Tibial nerve (tissue), 4 donors: ENCODE measurements around the gene CFAP57. TPM values are rescaled to one million over a fixed set of nuclear protein-coding genes. Genes with fewer than 3 reads are reported as not detected.

ENCODE experiments used
- DNase-seq, 2 donors: peaks; one replicate each; pipeline ENCODE4 v3.0.0-alpha.2; 2019; ENCODE audit warnings: low spot score in 2 of 2
- H3K27ac ChIP-seq, 4 donors: fragments of 200-600 bp; sonication (generic) in 3 of 4; one replicate each; pipeline ENCODE4 v1.5.1; 2017 to 2019; ENCODE audit warnings: mild to moderate bottlenecking in 1 of 4
- H3K27me3 ChIP-seq, 2 donors: fragments of 200-600 bp; sonication (generic) in 1 of 2; one replicate each; pipeline versions ENCODE4 v1.5.1 to v1.6.0; 2017 to 2019
- H3K36me3 ChIP-seq, 3 donors: fragments of 200-600 bp; sonication (generic); one replicate each; pipeline ENCODE4 v1.5.1; 2018 to 2019
- H3K4me1 ChIP-seq, 4 donors: fragments of 200-600 bp; sonication (generic) in 3 of 4; one replicate each; pipeline ENCODE4 v1.5.1; 2017 to 2019
- H3K4me3 ChIP-seq, 4 donors: fragments of 200-600 bp; sonication (generic) in 3 of 4; one replicate each; pipeline ENCODE4 v1.5.1; 2017 to 2019; ENCODE audit warnings: mild to moderate bottlenecking in 1 of 4, moderate library complexity in 1 of 4
- H3K9me3 ChIP-seq, 4 donors: fragments of 200-600 bp; sonication (generic) in 3 of 4; one replicate each; pipeline ENCODE4 v1.5.1; 2017 to 2019
- EP300 ChIP-seq, 2 donors: sonication (generic); formaldehyde crosslinking; IDR thresholded peaks; one replicate each; pipeline ENCODE4 v1.6.1; 2017; ENCODE audit warnings: antibody characterized with exemption in 2 of 2, mild to moderate bottlenecking in 1 of 2
- POLR2A ChIP-seq, 2 donors: fragments of 450-650 bp; IDR thresholded peaks; one replicate each; pipeline ENCODE4 v1.6.1; 2017; ENCODE audit warnings: antibody characterized with exemption in 2 of 2, mild to moderate bottlenecking in 2 of 2, moderate library complexity in 2 of 2
- WGBS, 2 donors: methylation state at CpG; one replicate each; pipeline ENCODE4 v1.1.5; 2018; 5-methylcytosine and 5-hydroxymethylcytosine counted together
- total RNA-seq, 4 donors: library from RNA; depleted of rRNA; stranded (reverse); fragments of >200 nt; gene quantifications; one replicate each; pipeline ENCODE4 v1.1.0, GENCODE V29; 2016
- TF ChIP-seq, protein P1 (sequence below), 5 experiments: fragments of 200-600 bp in 3 of 5; fragments of 450-650 bp in 2 of 5; sonication (generic) in 3 of 5; IDR thresholded peaks; one replicate each; pipeline ENCODE4 v1.5.1; 2016 to 2019; ENCODE audit warnings: antibody characterized with exemption in 5 of 5, mild to moderate bottlenecking in 3 of 5, moderate library complexity in 2 of 5

CFAP57 gene
- total RNA-seq, 4 donors from 2014 or later: 0.21 to 0.30 (median 0.22) TPM; not detected in 1

DNA sequence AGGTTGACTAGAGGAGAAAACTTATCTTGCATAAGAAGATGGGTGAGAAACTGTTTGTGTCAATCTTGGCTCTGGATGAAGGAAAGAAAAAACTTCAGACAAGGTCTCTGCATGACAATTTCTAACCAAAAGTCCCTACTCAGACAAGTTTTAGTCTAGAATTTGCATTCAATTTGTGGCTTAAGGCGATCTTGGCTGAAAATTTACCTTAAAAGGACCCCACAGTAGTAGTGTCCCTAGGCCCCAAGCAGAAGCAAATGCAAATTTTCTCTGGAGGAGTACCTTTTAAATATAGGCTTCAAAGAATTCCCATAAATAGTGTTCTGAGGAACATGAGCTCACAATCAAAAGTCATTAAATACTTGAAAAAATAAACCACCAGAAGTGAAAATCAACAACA, 80.1 kb downstream of the CFAP57 start:
- Histone ChIP-seq H3K27me3 (no peaks in the 10 kb centered on the region), H3K36me3 (no peaks in the 10 kb centered on the region), H3K27ac (no peak overlapping the region), H3K9me3 (no peaks in the 10 kb centered on the region), H3K4me3 (no peak overlapping the region), H3K4me1 (no peaks in the 10 kb centered on the region)
- TF ChIP-seq POLR2A (IDR thresholded peaks at IDR 0.05): no peak
- TF ChIP-seq EP300 (IDR thresholded peaks at IDR 0.05): no peak
- TF ChIP-seq, protein P1, sequence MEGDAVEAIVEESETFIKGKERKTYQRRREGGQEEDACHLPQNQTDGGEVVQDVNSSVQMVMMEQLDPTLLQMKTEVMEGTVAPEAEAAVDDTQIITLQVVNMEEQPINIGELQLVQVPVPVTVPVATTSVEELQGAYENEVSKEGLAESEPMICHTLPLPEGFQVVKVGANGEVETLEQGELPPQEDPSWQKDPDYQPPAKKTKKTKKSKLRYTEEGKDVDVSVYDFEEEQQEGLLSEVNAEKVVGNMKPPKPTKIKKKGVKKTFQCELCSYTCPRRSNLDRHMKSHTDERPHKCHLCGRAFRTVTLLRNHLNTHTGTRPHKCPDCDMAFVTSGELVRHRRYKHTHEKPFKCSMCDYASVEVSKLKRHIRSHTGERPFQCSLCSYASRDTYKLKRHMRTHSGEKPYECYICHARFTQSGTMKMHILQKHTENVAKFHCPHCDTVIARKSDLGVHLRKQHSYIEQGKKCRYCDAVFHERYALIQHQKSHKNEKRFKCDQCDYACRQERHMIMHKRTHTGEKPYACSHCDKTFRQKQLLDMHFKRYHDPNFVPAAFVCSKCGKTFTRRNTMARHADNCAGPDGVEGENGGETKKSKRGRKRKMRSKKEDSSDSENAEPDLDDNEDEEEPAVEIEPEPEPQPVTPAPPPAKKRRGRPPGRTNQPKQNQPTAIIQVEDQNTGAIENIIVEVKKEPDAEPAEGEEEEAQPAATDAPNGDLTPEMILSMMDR (IDR thresholded peaks at IDR 0.05): no peak
- no peak for DNase-seq
- WGBS, 2 donors: 92 to 95% methylated on average over 1 of the region's 1 CpG

GRCh38 chr1:43253173-43253572, 81.0 kb downstream of the CFAP57 start:
- DNase-seq: no peak
- TF ChIP-seq EP300 (IDR thresholded peaks at IDR 0.05) (no peak), POLR2A (IDR thresholded peaks at IDR 0.05) (no peak)
- TF ChIP-seq, protein P1 (IDR thresholded peaks at IDR 0.05): no peak
- no peaks in the 10 kb centered on the region for H3K27me3 ChIP-seq
- H3K9me3 ChIP-seq: no peaks in the 10 kb centered on the region
- no peak overlapping the region for H3K4me3 ChIP-seq
- no peak overlapping the region for H3K27ac ChIP-seq
- H3K36me3 ChIP-seq: no peaks in the 10 kb centered on the region
- WGBS, 2 donors: 94 to 96% methylated on average over 4 of the region's 4 CpGs
- H3K4me1 ChIP-seq: no peaks in the 10 kb centered on the region

DNA sequence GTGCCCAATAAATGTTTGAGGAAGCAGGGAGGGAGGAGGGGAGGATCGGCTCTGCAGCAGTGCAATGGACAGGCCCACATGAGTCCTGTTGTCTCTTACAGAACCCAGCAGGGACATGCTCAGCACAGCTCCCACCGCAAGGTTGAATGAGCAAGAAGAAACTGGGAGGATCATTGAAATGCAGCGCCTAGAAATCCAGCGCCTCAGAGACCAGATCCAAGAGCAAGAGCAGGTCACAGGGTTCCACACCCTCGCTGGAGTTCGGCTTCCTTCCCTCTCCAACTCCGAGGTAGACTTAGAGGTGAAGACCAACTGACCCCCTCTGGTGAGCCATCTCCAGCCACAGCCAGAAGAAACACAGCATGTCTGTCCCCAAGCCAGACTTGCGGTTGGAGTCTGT, 81.7 kb downstream of the CFAP57 start:
- no peak for DNase-seq
- Histone ChIP-seq H3K4me1 (no peaks in the 10 kb centered on the region), H3K27me3 (no peaks in the 10 kb centered on the region), H3K9me3 (no peaks in the 10 kb centered on the region), H3K27ac (no peak overlapping the region), H3K36me3 (no peaks in the 10 kb centered on the region), H3K4me3 (no peak overlapping the region)
- 81 to 91% methylated on average over 8 of the region's 8 CpGs for WGBS, 2 donors
- no peak for TF ChIP-seq POLR2A (IDR thresholded peaks at IDR 0.05)

GRCh38 chr1:43255438-43256210, 83.5 kb downstream of the CFAP57 start:
- no peaks in the 10 kb centered on the region for H3K27me3 ChIP-seq
- no peak overlapping the region for H3K27ac ChIP-seq
- no peak overlapping the region for H3K4me3 ChIP-seq
- H3K9me3 ChIP-seq: no peaks in the 10 kb centered on the region
- H3K4me1 ChIP-seq: no peaks in the 10 kb centered on the region
- DNase-seq: no peak
- TF ChIP-seq EP300 (IDR thresholded peaks at IDR 0.05) (no peak), POLR2A (IDR thresholded peaks at IDR 0.05) (no peak)
- TF ChIP-seq, protein P1 (IDR thresholded peaks at IDR 0.05): no peak
- WGBS, 2 donors: 74 to 77% methylated on average over 10 of the region's 10 CpGs
- no peaks in the 10 kb centered on the region for H3K36me3 ChIP-seq

GRCh38 chr1:43256675-43257570, 84.8 kb downstream of the CFAP57 start:
- TF ChIP-seq EP300 (IDR thresholded peaks at IDR 0.05) (no peak), POLR2A (IDR thresholded peaks at IDR 0.05) (no peak)
- TF ChIP-seq, protein P1 (IDR thresholded peaks at IDR 0.05): no peak
- no peaks in the 10 kb centered on the region for H3K36me3 ChIP-seq
- no peaks in the 10 kb centered on the region for H3K27me3 ChIP-seq
- H3K4me3 ChIP-seq: no peak overlapping the region
- 81% methylated on average over 8 of the region's 8 CpGs for WGBS, 2 donors
- H3K27ac ChIP-seq: peak overlapping the region in 1 of 4 donors; percentile 16
- no peak for DNase-seq
- H3K9me3 ChIP-seq: no peaks in the 10 kb centered on the region
- no peaks in the 10 kb centered on the region for H3K4me1 ChIP-seq
